GM18526 (cell line): ENCODE data around the gene SMIM28.

Experiments used
- POLR2A ChIP-seq: IDR thresholded peaks from 3 replicates; pipeline ENCODE4 v1.6.1; 2011; ENCODE audit not compliant: insufficient read length; ENCODE audit errors: extremely low read depth

Gene SMIM28

GRCh38 chr6:138429761-138430160, 52.1 kb downstream of the SMIM28 start:
- TF ChIP-seq POLR2A = no peak

GRCh38 chr6:138430361-138431145, 52.8 kb downstream of the SMIM28 start:
- no peak for TF ChIP-seq POLR2A

GRCh38 chr6:138431256-138432062, 53.8 kb downstream of the SMIM28 start:
- TF ChIP-seq POLR2A = no peak

GRCh38 chr6:138432063-138432356, 54.3 kb downstream of the SMIM28 start:
- no peak for TF ChIP-seq POLR2A
